ENCODE data around the gene CARD8.

The CARD8 gene

DNA sequence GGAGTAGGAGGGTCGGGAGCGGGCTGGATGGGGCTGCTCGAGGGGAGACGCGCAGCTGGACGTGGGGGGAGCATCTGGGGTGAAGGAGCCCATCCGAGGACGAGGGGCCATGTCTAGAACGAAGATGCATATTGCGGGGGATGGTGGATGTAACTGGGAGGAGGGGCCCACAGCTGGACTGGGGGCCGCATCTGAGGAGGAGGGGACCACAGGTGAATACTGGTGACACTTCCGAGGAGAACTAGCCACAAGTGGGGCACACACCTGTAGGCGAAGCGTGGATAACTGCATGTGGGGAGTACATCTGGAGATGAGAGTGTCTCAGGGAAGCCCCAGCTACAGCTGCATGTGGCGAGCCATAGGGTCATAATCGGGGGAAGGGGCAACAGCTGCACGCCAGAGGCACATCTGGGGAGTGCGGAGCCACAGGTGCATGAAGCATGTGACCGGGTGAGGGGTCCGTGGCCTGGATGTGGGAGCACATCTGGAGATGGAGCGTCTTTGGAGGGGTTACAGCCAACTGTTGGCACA, 84.8 kb downstream of the CARD8 start:
- no peak for DNase-seq (ENCODE audit: low spot score)

DNA sequence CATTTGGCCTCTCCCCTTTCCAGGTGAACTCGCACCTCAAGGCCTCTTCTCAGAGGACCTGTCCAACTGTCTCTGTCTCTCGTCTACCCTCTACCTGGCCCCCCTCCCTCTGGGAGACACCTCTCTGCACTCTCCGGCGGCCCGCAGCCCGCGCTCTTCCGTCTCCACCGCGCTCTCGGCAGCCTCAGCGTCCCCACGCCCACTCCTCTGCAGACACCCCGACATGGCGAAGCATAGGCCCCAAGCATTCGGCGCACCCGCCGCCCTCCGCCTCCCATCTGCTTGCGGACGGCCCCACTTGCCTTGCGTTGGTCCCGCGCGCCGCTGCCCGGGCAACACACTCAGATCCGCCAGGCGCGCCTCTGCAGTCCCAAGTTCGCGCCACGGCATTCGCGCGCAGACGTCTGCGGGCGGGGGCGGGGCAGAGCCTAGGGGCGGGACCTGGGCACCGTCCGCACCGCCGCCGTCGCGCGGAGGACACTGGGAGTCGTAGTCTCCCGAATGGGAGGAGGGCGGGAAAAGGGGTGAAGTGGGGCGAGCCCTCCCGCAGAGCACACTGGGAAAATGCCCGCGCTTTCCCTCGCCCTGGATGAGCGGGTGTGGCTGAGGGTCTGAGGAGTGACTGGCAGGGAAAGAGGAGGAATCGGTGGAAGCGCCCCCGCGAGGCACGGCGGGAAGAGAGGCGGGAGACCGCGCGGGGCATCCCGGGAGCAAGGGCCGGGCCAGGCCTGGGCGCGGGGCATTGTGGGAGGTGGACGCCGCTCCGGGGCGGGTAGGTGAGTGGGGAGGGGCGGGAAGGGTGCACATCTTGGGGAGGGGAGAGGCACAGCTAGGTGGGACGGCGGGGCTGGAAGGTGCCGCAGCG, 85.5 kb downstream of the CARD8 start, which contains the start of the genes LIG1 and ZSWIM9:
TSS of gene LIG1 (minus strand) at position 406 of the 865 bp plus-strand sequence. CDS start 4,778 bp downstream, outside the sequence.
TSS of gene ZSWIM9 (plus strand) at position 742 of the 865 bp plus-strand sequence. CDS start 1,123 bp downstream, outside the sequence.
- peak; percentile 98 for DNase-seq (ENCODE audit: low spot score)

DNA sequence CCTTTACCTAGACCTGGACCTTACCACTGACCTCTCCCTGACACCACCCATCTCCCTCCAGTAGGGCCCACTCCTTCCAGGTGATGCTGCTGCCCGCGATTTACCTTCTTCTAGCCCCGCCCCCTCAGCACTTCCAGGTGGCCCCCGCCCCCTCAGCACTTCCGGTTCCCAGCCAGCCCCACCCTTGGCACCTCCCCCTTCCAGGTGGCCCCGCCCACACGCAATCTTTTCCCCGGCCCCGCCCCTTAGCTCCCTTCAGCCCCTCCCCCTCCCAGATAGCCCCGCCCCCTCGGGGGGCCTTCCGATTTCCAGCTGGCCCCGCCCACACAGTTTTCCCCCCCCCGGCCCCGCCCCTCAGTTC, 86.2 kb downstream of the CARD8 start:
- peak; percentile 93 for DNase-seq (ENCODE audit: low spot score)

- no peak for DNase-seq (ENCODE audit: low spot score)
Measured at GRCh38 chr19:48168689-48169088, 87.0 kb downstream of the CARD8 start.

- DNase-seq (ENCODE audit: low spot score) = no peak
Measured at GRCh38 chr19:48158210-48158790, 97.4 kb downstream of the CARD8 start.

Measured in AG08396 (cell line).